Chondrocyte (in vitro differentiated cells): ENCODE measurements around the gene POLL. TPM values are rescaled to one million over a fixed set of nuclear protein-coding genes. Genes with fewer than 3 reads are reported as not detected.

Experiments used
- DNase-seq: peaks from one replicate; pipeline ENCODE4 v3.0.0; 2021; ENCODE audit warnings: mixed read lengths, low spot score
- H3K27ac Mint-ChIP-seq: one replicate; pipeline ENCODE4 v1.8.0; 2021; ENCODE audit warnings: mild to moderate bottlenecking, moderate library complexity, mixed read lengths; ENCODE audit not compliant: unreplicated experiment
- H3K27me3 Mint-ChIP-seq: 2 replicates; pipeline ENCODE4 v1.8.0; 2021; ENCODE audit warnings: low read depth, mixed read lengths
- H3K36me3 Mint-ChIP-seq: 2 replicates; pipeline ENCODE4 v1.8.0; 2021; ENCODE audit warnings: low read depth, mixed read lengths
- H3K4me1 Mint-ChIP-seq: 2 replicates; pipeline ENCODE4 v1.8.0; 2021; ENCODE audit warnings: low read depth, mild to moderate bottlenecking, mixed read lengths
- H3K4me3 Mint-ChIP-seq: one replicate; pipeline ENCODE4 v1.8.0; 2021; ENCODE audit warnings: mild to moderate bottlenecking, moderate library complexity, mixed read lengths; ENCODE audit not compliant: unreplicated experiment
- H3K9me3 Mint-ChIP-seq: 2 replicates; pipeline ENCODE4 v1.8.0; 2021; ENCODE audit warnings: low read depth, mixed read lengths
- total RNA-seq: library from RNA; stranded (reverse); gene quantifications from 3 replicates; pipeline ENCODE4 v1.2.1, GENCODE V29; 2021
- TF ChIP-seq, protein P1 (sequence below): fragments of 200-600 bp; sonication (generic); IDR thresholded peaks from 2 replicates; pipeline ENCODE4 v1.5.0; 2021; ENCODE audit warnings: antibody characterized with exemption, mild to moderate bottlenecking, moderate library complexity

POLL gene
- total RNA-seq, 1 donor from 2014 or later: 21.2 TPM

DNA sequence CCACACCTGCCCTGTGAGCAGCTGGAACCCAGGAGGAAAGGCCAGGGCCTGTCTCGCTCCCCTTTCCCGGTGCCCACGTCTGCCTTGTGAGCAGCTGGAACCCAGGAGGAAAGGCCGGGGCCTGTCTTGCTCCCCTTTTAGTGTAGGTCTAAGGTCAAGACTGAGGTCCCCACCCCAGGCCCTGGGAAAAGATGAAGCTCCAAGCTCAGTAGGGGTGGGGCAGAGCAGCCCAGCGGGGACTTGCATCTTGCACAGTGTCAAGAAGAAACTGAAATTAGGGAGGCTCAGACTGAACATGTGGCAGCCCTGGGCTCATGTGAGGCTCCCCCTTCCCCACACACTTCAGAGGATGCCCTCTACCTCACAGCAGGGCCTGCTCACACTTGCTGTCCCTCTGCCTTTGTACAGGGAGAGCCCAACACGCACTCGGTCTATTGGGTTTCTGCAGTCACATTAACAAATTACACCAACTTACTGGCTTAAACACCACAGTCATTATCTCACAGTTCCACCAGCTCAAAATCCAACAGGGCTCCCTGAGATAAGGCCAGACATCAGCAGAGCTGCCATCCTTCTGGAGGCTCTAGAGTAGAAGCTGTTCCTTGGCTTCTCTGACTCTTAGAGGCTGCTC, 12.4 kb downstream of the POLL start:
- Mint-ChIP-seq H3K4me1 (peaks cover 5% of the 10 kb centered on the region), H3K9me3 (peaks cover 3% of the 10 kb centered on the region), H3K4me3 (no peak overlapping the region), H3K27ac (no peak overlapping the region), H3K27me3 (no peaks in the 10 kb centered on the region), H3K36me3 (peaks cover 2% of the 10 kb centered on the region)
- TF ChIP-seq, protein P1, sequence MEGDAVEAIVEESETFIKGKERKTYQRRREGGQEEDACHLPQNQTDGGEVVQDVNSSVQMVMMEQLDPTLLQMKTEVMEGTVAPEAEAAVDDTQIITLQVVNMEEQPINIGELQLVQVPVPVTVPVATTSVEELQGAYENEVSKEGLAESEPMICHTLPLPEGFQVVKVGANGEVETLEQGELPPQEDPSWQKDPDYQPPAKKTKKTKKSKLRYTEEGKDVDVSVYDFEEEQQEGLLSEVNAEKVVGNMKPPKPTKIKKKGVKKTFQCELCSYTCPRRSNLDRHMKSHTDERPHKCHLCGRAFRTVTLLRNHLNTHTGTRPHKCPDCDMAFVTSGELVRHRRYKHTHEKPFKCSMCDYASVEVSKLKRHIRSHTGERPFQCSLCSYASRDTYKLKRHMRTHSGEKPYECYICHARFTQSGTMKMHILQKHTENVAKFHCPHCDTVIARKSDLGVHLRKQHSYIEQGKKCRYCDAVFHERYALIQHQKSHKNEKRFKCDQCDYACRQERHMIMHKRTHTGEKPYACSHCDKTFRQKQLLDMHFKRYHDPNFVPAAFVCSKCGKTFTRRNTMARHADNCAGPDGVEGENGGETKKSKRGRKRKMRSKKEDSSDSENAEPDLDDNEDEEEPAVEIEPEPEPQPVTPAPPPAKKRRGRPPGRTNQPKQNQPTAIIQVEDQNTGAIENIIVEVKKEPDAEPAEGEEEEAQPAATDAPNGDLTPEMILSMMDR: no peak
- peak; percentile 83 for DNase-seq

DNA sequence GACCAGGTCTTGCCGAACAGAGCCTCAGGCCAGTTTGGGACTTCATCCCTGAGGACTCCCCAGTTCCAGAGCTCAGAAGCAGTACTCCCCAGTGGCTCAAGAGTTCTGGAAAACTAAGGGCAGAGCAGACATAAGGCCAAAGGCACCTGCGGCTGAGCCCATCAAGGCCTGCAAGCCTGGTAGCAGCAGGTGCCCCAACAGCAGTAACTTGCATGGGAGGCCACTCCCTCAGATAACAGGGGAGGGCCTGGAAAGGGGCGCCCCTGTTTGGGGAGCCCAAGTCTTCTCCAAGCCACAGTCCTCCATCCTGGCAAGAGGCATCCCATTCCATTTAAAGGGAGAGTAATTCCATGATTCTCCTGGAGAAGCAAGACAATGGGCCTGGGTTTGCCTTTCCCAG, 13.0 kb downstream of the POLL start:
- H3K27me3 Mint-ChIP-seq: no peaks in the 10 kb centered on the region
- TF ChIP-seq, protein P1: no peak

GRCh38 chr10:101573885-101574753, 13.9 kb downstream of the POLL start:
- H3K27ac Mint-ChIP-seq: no peak overlapping the region
- H3K9me3 Mint-ChIP-seq: peaks cover 3% of the 10 kb centered on the region

More for the DNA sequence above, 13.0 kb downstream of the POLL start:
- H3K9me3 Mint-ChIP-seq: peaks cover 3% of the 10 kb centered on the region
- DNase-seq: no peak
- peaks cover 2% of the 10 kb centered on the region for H3K36me3 Mint-ChIP-seq
- H3K4me3 Mint-ChIP-seq: no peak overlapping the region
- no peak overlapping the region for H3K27ac Mint-ChIP-seq
- H3K4me1 Mint-ChIP-seq: peaks cover 9% of the 10 kb centered on the region

DNA sequence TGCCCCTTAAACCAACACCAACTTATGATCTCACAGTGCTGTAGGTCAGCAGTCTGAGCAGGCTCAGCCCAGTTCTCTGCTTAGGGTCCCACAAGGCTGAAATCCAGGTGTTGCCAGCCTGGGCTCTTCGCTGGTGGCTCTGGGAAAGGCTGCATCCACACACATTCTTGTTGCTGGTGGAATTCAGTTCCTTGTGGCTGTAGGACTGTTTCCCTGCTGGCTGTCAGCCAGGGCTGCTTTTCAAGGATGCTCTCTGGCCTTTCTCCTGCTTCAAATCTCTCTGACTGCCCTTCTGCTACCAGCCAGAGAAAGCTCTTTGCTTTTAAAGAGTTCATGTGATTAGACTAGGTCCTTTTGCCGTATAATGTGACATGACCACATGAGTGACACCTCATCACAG, 15.3 kb downstream of the POLL start:
- H3K27me3 Mint-ChIP-seq: peaks cover 2% of the 10 kb centered on the region
- TF ChIP-seq, protein P1: no peak
- H3K27ac Mint-ChIP-seq: no peak overlapping the region
- H3K4me3 Mint-ChIP-seq: no peak overlapping the region
- no peaks in the 10 kb centered on the region for H3K36me3 Mint-ChIP-seq
- H3K4me1 Mint-ChIP-seq: peaks cover 13% of the 10 kb centered on the region
- no peak for DNase-seq
- peaks cover 3% of the 10 kb centered on the region for H3K9me3 Mint-ChIP-seq

More at GRCh38 chr10:101573885-101574753, 13.9 kb downstream of the POLL start:
- Mint-ChIP-seq H3K27me3 (peaks cover 2% of the 10 kb centered on the region), H3K4me3 (no peak overlapping the region), H3K4me1 (peaks cover 13% of the 10 kb centered on the region), H3K36me3 (peaks cover 2% of the 10 kb centered on the region)
- DNase-seq: no peak
- TF ChIP-seq, protein P1: no peak

DNA sequence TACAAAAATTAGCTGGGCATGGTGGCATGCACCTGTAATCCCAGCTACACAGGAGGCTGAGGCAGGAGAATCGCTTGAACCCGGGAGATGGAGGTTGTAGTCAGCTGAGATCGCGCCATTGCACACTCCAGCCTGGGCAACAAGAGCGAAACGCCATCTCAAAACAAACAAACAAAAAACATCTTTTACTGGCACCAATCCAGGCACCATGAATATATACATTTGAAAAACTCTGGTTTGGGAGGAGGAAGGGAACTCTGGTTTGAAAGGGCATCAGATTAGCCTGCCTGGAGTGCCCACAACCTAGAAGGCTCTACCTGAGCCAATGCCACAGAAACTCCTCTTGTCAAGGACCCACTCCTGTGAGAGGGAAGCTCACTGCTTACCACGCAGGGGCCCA, 15.9 kb downstream of the POLL start:
- Mint-ChIP-seq H3K27me3 (peaks cover 7% of the 10 kb centered on the region), H3K27ac (no peak overlapping the region), H3K4me3 (no peak overlapping the region), H3K36me3 (no peaks in the 10 kb centered on the region), H3K9me3 (peaks cover 3% of the 10 kb centered on the region), H3K4me1 (peaks cover 13% of the 10 kb centered on the region)
- DNase-seq: no peak
- TF ChIP-seq, protein P1: no peak
